HepG2 (cell line): ENCODE results near the gene STRN3. TPM values are rescaled to one million over a fixed set of nuclear protein-coding genes. Genes with fewer than 3 reads are reported as not detected.

Source experiments
- ATAC-seq: fragments of 200-7000 bp; cut with Tn5 transposase; 3 replicates; pipeline ENCODE4 v1.9.1; 2020; ENCODE audit warnings: mild to moderate bottlenecking, moderate library complexity
- BruUV-seq: library from RNA; stranded (reverse); fragments of 400-500 nt; replicated peaks from 2 replicates; lab custom pipeline; 2021; lab: Mats Ljungman, UMichigan
- CTCF ChIA-PET: fragments of 300-600 bp; formaldehyde crosslinking; extraction: SDS; loops from one replicate; lab custom pipeline; 2021; ENCODE audit warnings: low total read pairs, inconsistent platforms, low intra/inter-chr PET ratio; lab: Yijun Ruan, JAX
- POLR2A ChIA-PET: fragments of 350-600 bp; sonication (Branson Sonifier 250); formaldehyde crosslinking; loops from one replicate; lab custom pipeline; 2020; ENCODE audit warnings: antibody characterized with exemption, inconsistent platforms; lab: Yijun Ruan, JAX
- DNase-seq: peaks from one replicate; pipeline ENCODE4 v3.0.0-alpha.2; 2015; ENCODE audit warnings: low spot score
- FAIRE-seq: peaks from 3 replicates; lab custom pipeline; 2011; peaks lifted over from hg19 to GRCh38; lab: Jason Lieb, UNC
- H2AFZ ChIP-seq: one replicate; pipeline ENCODE4 v1.6.1; 2011; ENCODE audit warnings: low read length, inconsistent platforms
- H3K27ac ChIP-seq: fragments of 300-600 bp; 3 replicates; pipeline ENCODE4 v1.8.0; 2011; ENCODE audit warnings: mixed run types, mild to moderate bottlenecking, mixed read lengths, low read length, inconsistent platforms; ENCODE audit not compliant: insufficient read depth; ENCODE audit errors: extremely low read length
- H3K27me3 ChIP-seq, 2 experiments: fragments of 200-600 bp in 1 of 2; 2 replicates in 1 of 2; 3 replicates in 1 of 2; pipeline versions ENCODE4 v1.6.0 to v1.8.0; 2011; ENCODE audit warnings: low read length in 2 of 2, mild to moderate bottlenecking in 2 of 2, moderate library complexity in 2 of 2, inconsistent platforms in 1 of 2; ENCODE audit not compliant: insufficient read depth in 2 of 2, control insufficient read depth in 1 of 2
- H3K36me3 ChIP-seq, 2 experiments: fragments of 200-600 bp in 1 of 2; replicated peaks in 1 of 2; 2 replicates in 1 of 2; 3 replicates in 1 of 2; pipeline versions ENCODE4 v1.5.1 to v1.8.0; 2011; ENCODE audit warnings: low read length in 2 of 2, inconsistent platforms in 1 of 2; ENCODE audit not compliant: insufficient read depth in 2 of 2, control insufficient read depth in 1 of 2
- H3K4me1 ChIP-seq: 2 replicates; pipeline ENCODE4 v1.5.1; 2012; ENCODE audit warnings: low read length, inconsistent platforms; ENCODE audit not compliant: insufficient read depth
- H3K4me2 ChIP-seq: 2 replicates; pipeline ENCODE4 v1.6.0; 2011; ENCODE audit warnings: low read depth, low read length, inconsistent platforms
- H3K4me3 ChIP-seq, 3 experiments: fragments of 200-600 bp in 1 of 3; sonication (generic), shearing (Covaris generic) in 1 of 3; replicated peaks in 1 of 3; 2 replicates each; pipeline ENCODE4 v1.5.1; 2011 to 2016; ENCODE audit warnings: low read length in 3 of 3, inconsistent platforms in 2 of 3, low read depth in 2 of 3, mild to moderate bottlenecking in 2 of 3, control low read depth in 1 of 3, mixed read lengths in 1 of 3; ENCODE audit not compliant: insufficient read depth in 1 of 3
- H3K79me2 ChIP-seq: one replicate; pipeline ENCODE4 v1.6.1; 2011; ENCODE audit warnings: low read length, inconsistent platforms; ENCODE audit not compliant: insufficient read depth
- H3K9ac ChIP-seq: 2 replicates; pipeline ENCODE4 v1.6.0; 2011; ENCODE audit warnings: mild to moderate bottlenecking, low read depth, low read length, inconsistent platforms; ENCODE audit not compliant: insufficient read depth
- H3K9me3 ChIP-seq: 2 replicates; pipeline ENCODE4 v1.5.1; 2012; ENCODE audit warnings: mild to moderate bottlenecking, low read length
- H4K20me1 ChIP-seq: 2 replicates; pipeline ENCODE4 v1.6.0; 2011; ENCODE audit warnings: inconsistent platforms, mild to moderate bottlenecking, low read length, moderate library complexity; ENCODE audit not compliant: insufficient read depth
- AGO1 ChIP-seq: fragments of 200-400 bp; formaldehyde crosslinking; IDR thresholded peaks from 2 replicates; pipeline ENCODE4 v1.6.1; 2017; ENCODE audit warnings: mild to moderate bottlenecking, low read depth, low read length, moderate library complexity; ENCODE audit not compliant: poor library complexity, severe bottlenecking
- EEA1 ChIP-seq: sonication (generic); formaldehyde crosslinking; IDR thresholded peaks from 2 replicates; pipeline ENCODE4 v1.5.1; 2020; ENCODE audit warnings: mild to moderate bottlenecking, missing genetic modification reagents, borderline replicate concordance
- HMGA1 ChIP-seq: sonication (generic); formaldehyde crosslinking; conservative IDR thresholded peaks from 2 replicates; pipeline ENCODE4 v1.4.0; 2020; ENCODE audit warnings: missing genetic modification reagents
- KMT2B ChIP-seq: IDR thresholded peaks from 2 replicates; pipeline ENCODE4 v1.6.1; 2016; ENCODE audit warnings: missing genetic modification reagents, missing compliant biosample characterization
- NFAT5 ChIP-seq: sonication (generic); formaldehyde crosslinking; IDR thresholded peaks from 2 replicates; pipeline ENCODE4 v1.4.0; 2020; ENCODE audit warnings: missing genetic modification reagents
- NFYC ChIP-seq: IDR thresholded peaks from 2 replicates; pipeline ENCODE4 v1.6.1; 2016; ENCODE audit warnings: missing genetic modification reagents, missing compliant biosample characterization
- NKX3-1 ChIP-seq: sonication (generic); formaldehyde crosslinking; IDR thresholded peaks from 2 replicates; pipeline ENCODE4 v1.5.0; 2020; ENCODE audit warnings: missing genetic modification reagents
- SAP130 ChIP-seq: IDR thresholded peaks from 2 replicates; pipeline ENCODE4 v1.6.1; 2016; ENCODE audit warnings: low read depth
- ZBTB10 ChIP-seq: sonication (generic); formaldehyde crosslinking; IDR thresholded peaks from 2 replicates; pipeline ENCODE4 v1.4.0; 2020; ENCODE audit warnings: missing genetic modification reagents, borderline replicate concordance
- ZBTB25 ChIP-seq: IDR thresholded peaks from 2 replicates; pipeline ENCODE4 v1.6.1; 2018; ENCODE audit warnings: missing genetic modification reagents
- ZFP62 ChIP-seq: sonication (generic); formaldehyde crosslinking; IDR thresholded peaks from 2 replicates; pipeline ENCODE4 v1.4.0; 2020; ENCODE audit warnings: missing genetic modification reagents
- WGBS: methylation state at CpG from one replicate; pipeline ENCODE4 v1.1.6; 2017; ENCODE audit warnings: low lambda C conversion rate; 5-methylcytosine and 5-hydroxymethylcytosine counted together
- in situ Hi-C: cut with HindIII; loops from 2 replicates; pipeline ENCODE4 v1.10.0; 2017; ENCODE audit warnings: low pct_unique_long_range_greater_than_20kb; ENCODE audit not compliant: extremely low pct_ligation_motif_present
- intact Hi-C: fragments of 100-400 bp; cut with micrococcal nuclease; formaldehyde crosslinking; loops from one replicate; pipeline ENCODE4 v1.10.0; 2022; ENCODE audit not compliant: unreplicated experiment
- polyA plus RNA-seq, 8 experiments: library from polyadenylated mRNA; depleted of rRNA in 3 of 8; stranded (reverse) in 7 of 8; unstranded in 1 of 8; fragments of >200 nt; fragmentation: Illumina TruSeq in 4 of 8; extraction: Trizol in 4 of 8; gene quantifications; 2 replicates each; pipeline versions ENCODE4 v1.2.1 to v1.2.3, GENCODE V29; 2011 to 2016; ENCODE audit warnings: low read depth in 4 of 8, missing spikeins in 1 of 8, mixed read lengths in 1 of 8; ENCODE audit not compliant: insufficient read depth in 1 of 8
- total RNA-seq, 5 experiments: library from RNA; depleted of rRNA; stranded (reverse); fragments of >200 nt; fragmentation: Illumina TruSeq; extraction: Trizol; gene quantifications; 2 replicates each; pipeline ENCODE4 v1.2.3, GENCODE V29; 2016; ENCODE audit warnings: low read depth in 1 of 5

The STRN3 gene
- total and polyA plus RNA-seq, 2 of the 13 experiments (the other 11 are each of a cell fraction or from before 2014, with no cell fraction given): 49.4 to 123 TPM

- WGBS: 98% methylated on average over 8 of the region's 8 CpGs
- H2AFZ ChIP-seq: no peak overlapping the region
- H3K4me1 ChIP-seq: peaks cover 9% of the 10 kb centered on the region
- ATAC-seq: no peak; the same call in 2 of the 3 replicates
- no peak for TF ChIP-seq ZFP62 (CRISPR knock-in tag)
- TF ChIP-seq EEA1 (CRISPR knock-in tag): no peak
- TF ChIP-seq NFAT5 (CRISPR knock-in tag): no peak
- TF ChIP-seq NFYC (CRISPR knock-in tag): no peak
- TF ChIP-seq ZBTB25: no peak
- no peak for TF ChIP-seq AGO1
- no peak for TF ChIP-seq KMT2B
- no peak for TF ChIP-seq HMGA1 (CRISPR knock-in tag)
- TF ChIP-seq ZBTB10 (CRISPR knock-in tag): no peak
- TF ChIP-seq NKX3-1 (CRISPR knock-in tag): no peak
- TF ChIP-seq SAP130 (CRISPR knock-in tag): no peak
- no TSS peak for BruUV-seq
- no peaks in the 10 kb centered on the region for H3K36me3 ChIP-seq
- H3K27me3 ChIP-seq: no peaks in the 10 kb centered on the region
- in situ Hi-C loops: no loop called here
- no peak overlapping the region for H3K27ac ChIP-seq
- no peak overlapping the region for H3K9ac ChIP-seq
- H3K4me3 ChIP-seq: no peak overlapping the region
- no peak for DNase-seq
- no peaks in the 10 kb centered on the region for H3K9me3 ChIP-seq
- no peaks in the 10 kb centered on the region for H4K20me1 ChIP-seq
- intact Hi-C loops: no loop called here
- CTCF ChIA-PET: no interaction called here
- H3K4me2 ChIP-seq: no peak overlapping the region
- POLR2A ChIA-PET: interaction anchor here (1.1 kb wide), 1 partner anchor 19 kb away, joined by 4 read pairs; the partner anchor contains the start of gene STRN3
- no peaks in the 10 kb centered on the region for H3K79me2 ChIP-seq
- FAIRE-seq: no peak
These were observed 19.4 kb upstream of the STRN3 start for GRCh38 chr14:31045501-31046080.
